Right atrium auricular region (tissue), 2 donors: ENCODE data around the gene FBXO11. TPM values are rescaled to one million over a fixed set of nuclear protein-coding genes. Genes with fewer than 3 reads are reported as not detected.
A peak's percentile ranks its signal among the peaks of the same experiment; 100 is the strongest.

Experiments used
- DNase-seq: peaks from one replicate; pipeline ENCODE4 v3.0.0-alpha.2; 2019; ENCODE audit warnings: low spot score
- H3K27ac ChIP-seq, 2 donors: fragments of 200-600 bp; sonication (generic); 1 replicate in 1 of 2; 2 replicates in 1 of 2; pipeline ENCODE4 v1.5.1; 2016 to 2019
- H3K27me3 ChIP-seq, 2 donors: fragments of 200-600 bp; sonication (generic); one replicate each; pipeline versions ENCODE4 v1.5.1 to v1.6.0; 2017 to 2019
- H3K36me3 ChIP-seq: fragments of 200-600 bp; sonication (generic); one replicate; pipeline ENCODE4 v1.5.1; 2016
- H3K4me1 ChIP-seq, 2 donors: fragments of 200-600 bp; sonication (generic); one replicate each; pipeline versions ENCODE4 v1.5.1 to v1.6.0; 2017 to 2019
- H3K4me3 ChIP-seq, 2 donors: fragments of 200-600 bp; sonication (generic); 1 replicate in 1 of 2; 2 replicates in 1 of 2; pipeline ENCODE4 v1.5.1; 2017 to 2019; ENCODE audit warnings: mild to moderate bottlenecking in 1 of 2, moderate library complexity in 1 of 2
- H3K9me3 ChIP-seq, 2 donors: fragments of 200-600 bp; sonication (generic); one replicate each; pipeline ENCODE4 v1.5.1; 2019
- CTCF ChIP-seq, 2 donors: fragments of 200-600 bp; sonication (generic); IDR thresholded peaks; one replicate each; pipeline ENCODE4 v1.5.1; 2019; ENCODE audit warnings: antibody characterized with exemption in 2 of 2
- total RNA-seq, 2 donors: library from RNA; depleted of rRNA; stranded (reverse); fragments of >200 nt; gene quantifications; one replicate each; pipeline ENCODE4 v1.1.0, GENCODE V29; 2016

Gene FBXO11
- total RNA-seq, 2 donors from 2014 or later, result 28.6 to 31.7 TPM

GRCh38 chr2:47782671-47783485 is 123.4 kb downstream of the FBXO11 start, which contains the start of gene MSH6:
Gene MSH6, plus strand, starts transcription at chr2:47783145. Its CDS starts 89 bp downstream, at chr2:47783234.
- peak within 1 kb of the TSS; percentile 74 to 92 for H3K4me3 ChIP-seq
- no peaks in the 10 kb centered on the region for H3K9me3 ChIP-seq
- no peaks in the 10 kb centered on the region for H3K36me3 ChIP-seq
- peak; percentile 86 for DNase-seq
- H3K27ac ChIP-seq, result peak within 1 kb of the TSS; percentile 91 to 93
- no peak for TF ChIP-seq CTCF (IDR thresholded peaks at IDR 0.05)
- H3K27me3 ChIP-seq, result no peaks in the 10 kb centered on the region
- H3K4me1 ChIP-seq, result peaks cover 0 to 18% of the 10 kb centered on the region in 2 donors

GRCh38 chr2:47782381-47782670 is 124.0 kb downstream of the FBXO11 start:
- Histone ChIP-seq H3K9me3 (no peaks in the 10 kb centered on the region), H3K4me3 (peak overlapping the region; percentile 74 to 92), H3K4me1 (peaks cover 0 to 18% of the 10 kb centered on the region in 2 donors), H3K27ac (peak overlapping the region; percentile 91 to 93), H3K27me3 (no peaks in the 10 kb centered on the region), H3K36me3 (no peaks in the 10 kb centered on the region)
- TF ChIP-seq CTCF (IDR thresholded peaks at IDR 0.05), result no peak
- no peak for DNase-seq

GRCh38 chr2:47779426-47779790 is 126.9 kb downstream of the FBXO11 start:
- no peak for DNase-seq
- Histone ChIP-seq H3K36me3 (no peaks in the 10 kb centered on the region), H3K9me3 (no peaks in the 10 kb centered on the region), H3K4me3 (no peak overlapping the region), H3K27ac (no peak overlapping the region), H3K4me1 (peaks cover 0 to 7% of the 10 kb centered on the region in 2 donors), H3K27me3 (no peaks in the 10 kb centered on the region)
- no peak for TF ChIP-seq CTCF (IDR thresholded peaks at IDR 0.05)

GRCh38 chr2:47778698-47779425 is 127.4 kb downstream of the FBXO11 start:
- DNase-seq, result no peak
- no peaks in the 10 kb centered on the region for H3K9me3 ChIP-seq
- no peaks in the 10 kb centered on the region for H3K27me3 ChIP-seq
- H3K4me3 ChIP-seq, result no peak overlapping the region
- H3K27ac ChIP-seq, result no peak overlapping the region
- no peak for TF ChIP-seq CTCF (IDR thresholded peaks at IDR 0.05)
- peaks cover 0 to 1% of the 10 kb centered on the region in 2 donors for H3K4me1 ChIP-seq
- no peaks in the 10 kb centered on the region for H3K36me3 ChIP-seq

- TF ChIP-seq CTCF (IDR thresholded peaks at IDR 0.05), result no peak
- H3K4me3 ChIP-seq, result no peak overlapping the region
- no peaks in the 10 kb centered on the region for H3K27me3 ChIP-seq
- no peak overlapping the region for H3K27ac ChIP-seq
- no peaks in the 10 kb centered on the region for H3K36me3 ChIP-seq
- no peak for DNase-seq
- no peaks in the 10 kb centered on the region for H3K9me3 ChIP-seq
- no peaks in the 10 kb centered on the region for H3K4me1 ChIP-seq
These were observed 128.9 kb downstream of the FBXO11 start for GRCh38 chr2:47777277-47777937.
